MM.1S (cell line): ENCODE measurements around the gene SNRPA.

Experiments
- DNase-seq: peaks from one replicate; pipeline ENCODE4 v3.0.0-alpha.2; 2015
- H2AFZ ChIP-seq: fragments of 300-600 bp; sonication (generic); 2 replicates; pipeline ENCODE4 v1.6.0; 2016; ENCODE audit warnings: antibody characterized with exemption, low read length
- H3F3A ChIP-seq: fragments of 300-600 bp; sonication (generic); 2 replicates; pipeline ENCODE4 v1.6.1; 2016; ENCODE audit warnings: mild to moderate bottlenecking, antibody characterized with exemption, low read length, moderate library complexity, mixed read lengths; ENCODE audit not compliant: insufficient read depth
- H3K27ac ChIP-seq: fragments of 300-600 bp; sonication (generic); 2 replicates; pipeline ENCODE4 v1.5.1; 2016; ENCODE audit warnings: mild to moderate bottlenecking, low read length
- H3K27me3 ChIP-seq: fragments of 300-600 bp; sonication (generic); replicated peaks from 2 replicates; pipeline ENCODE4 v1.6.0; 2016; ENCODE audit warnings: low read length; ENCODE audit not compliant: insufficient read depth
- H3K36me3 ChIP-seq: fragments of 300-600 bp; sonication (generic); replicated peaks from 2 replicates; pipeline ENCODE4 v1.6.1; 2016; ENCODE audit warnings: mild to moderate bottlenecking, low read length, mixed read lengths; ENCODE audit not compliant: insufficient read depth
- H3K4me1 ChIP-seq: fragments of 300-600 bp; sonication (generic); 2 replicates; pipeline ENCODE4 v1.6.1; 2016; ENCODE audit warnings: low read length, mixed read lengths
- H3K4me2 ChIP-seq: fragments of 300-600 bp; sonication (generic); 2 replicates; pipeline ENCODE4 v1.6.0; 2016; ENCODE audit warnings: low read depth, low read length
- H3K4me3 ChIP-seq: fragments of 300-600 bp; sonication (generic); 2 replicates; pipeline ENCODE4 v1.5.1; 2016; ENCODE audit warnings: low read length, mixed read lengths
- H3K79me2 ChIP-seq: fragments of 300-600 bp; sonication (generic); 2 replicates; pipeline ENCODE4 v1.6.1; 2016; ENCODE audit warnings: mixed run types, low read length, mixed read lengths
- H3K9ac ChIP-seq: fragments of 300-600 bp; sonication (generic); 2 replicates; pipeline ENCODE4 v1.6.1; 2016; ENCODE audit warnings: low read length, mixed read lengths
- H3K9me2 ChIP-seq: fragments of 300-600 bp; sonication (generic); replicated peaks from 2 replicates; pipeline ENCODE4 v1.6.1; 2016; ENCODE audit warnings: mild to moderate bottlenecking, low read length, mixed read lengths; ENCODE audit not compliant: insufficient read depth
- H3K9me3 ChIP-seq: fragments of 300-600 bp; sonication (generic); replicated peaks from 2 replicates; pipeline ENCODE4 v1.6.1; 2016; ENCODE audit warnings: mild to moderate bottlenecking, low read length, mixed read lengths; ENCODE audit not compliant: insufficient read depth
- H4K20me1 ChIP-seq: fragments of 300-600 bp; sonication (generic); 2 replicates; pipeline ENCODE4 v1.6.1; 2016; ENCODE audit warnings: mild to moderate bottlenecking, low read length, moderate library complexity, mixed read lengths; ENCODE audit not compliant: insufficient read depth
- EZH2 ChIP-seq: fragments of 300-600 bp; sonication (generic); optimal IDR thresholded peaks from 2 replicates; pipeline ENCODE3; 2017; ENCODE audit warnings: low read depth, mild to moderate bottlenecking, antibody characterized with exemption, low read length, mixed read lengths
- EZH2phosphoT487 ChIP-seq: fragments of 300-600 bp; sonication (generic); IDR thresholded peaks from 2 replicates; pipeline ENCODE4 v1.6.1; 2018; ENCODE audit warnings: antibody characterized with exemption, low read length
- TF ChIP-seq, protein P1 (sequence below): fragments of 300-600 bp; sonication (generic); IDR thresholded peaks from 2 replicates; pipeline ENCODE4 v1.5.1; 2016; ENCODE audit warnings: antibody characterized with exemption, low read length, mixed read lengths

The SNRPA gene

DNA sequence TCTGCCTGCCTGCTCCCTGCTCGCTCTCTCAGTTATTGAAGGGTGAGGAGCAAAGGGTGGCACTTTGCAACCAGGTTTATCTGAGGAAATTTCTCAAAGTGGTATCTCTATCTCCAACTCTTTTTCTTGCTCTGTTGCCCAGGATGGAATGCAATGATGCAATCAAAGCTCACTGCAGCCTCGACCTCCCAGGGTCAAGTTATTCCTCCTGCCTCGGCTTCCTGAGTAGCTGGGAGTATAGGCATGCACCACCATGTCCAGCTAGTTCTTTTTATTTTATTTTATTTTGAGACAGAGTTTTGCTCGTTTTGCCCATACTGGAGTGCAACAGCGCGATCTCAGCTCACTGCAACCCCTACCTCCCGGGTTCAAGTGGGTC lies 5.6 kb upstream of the SNRPA start:
- Histone ChIP-seq H3F3A (no peaks in the 10 kb centered on the region), H3K27me3 (no peaks in the 10 kb centered on the region), H3K27ac (no peak overlapping the region), H3K9ac (no peak overlapping the region), H3K79me2 (peaks cover 13% of the 10 kb centered on the region), H3K9me2 (no peaks in the 10 kb centered on the region), H3K9me3 (no peaks in the 10 kb centered on the region), H3K4me1 (0 out of 2 replicates have a peak, but pooled peaks cover 4% of the 10 kb centered on the region), H4K20me1 (no peaks in the 10 kb centered on the region), H3K4me3 (no peak overlapping the region), H2AFZ (no peak overlapping the region), H3K4me2 (no peak overlapping the region), H3K36me3 (no peaks in the 10 kb centered on the region)
- TF ChIP-seq EZH2phosphoT487 (no peak), EZH2 (no peak)
- TF ChIP-seq, protein P1, sequence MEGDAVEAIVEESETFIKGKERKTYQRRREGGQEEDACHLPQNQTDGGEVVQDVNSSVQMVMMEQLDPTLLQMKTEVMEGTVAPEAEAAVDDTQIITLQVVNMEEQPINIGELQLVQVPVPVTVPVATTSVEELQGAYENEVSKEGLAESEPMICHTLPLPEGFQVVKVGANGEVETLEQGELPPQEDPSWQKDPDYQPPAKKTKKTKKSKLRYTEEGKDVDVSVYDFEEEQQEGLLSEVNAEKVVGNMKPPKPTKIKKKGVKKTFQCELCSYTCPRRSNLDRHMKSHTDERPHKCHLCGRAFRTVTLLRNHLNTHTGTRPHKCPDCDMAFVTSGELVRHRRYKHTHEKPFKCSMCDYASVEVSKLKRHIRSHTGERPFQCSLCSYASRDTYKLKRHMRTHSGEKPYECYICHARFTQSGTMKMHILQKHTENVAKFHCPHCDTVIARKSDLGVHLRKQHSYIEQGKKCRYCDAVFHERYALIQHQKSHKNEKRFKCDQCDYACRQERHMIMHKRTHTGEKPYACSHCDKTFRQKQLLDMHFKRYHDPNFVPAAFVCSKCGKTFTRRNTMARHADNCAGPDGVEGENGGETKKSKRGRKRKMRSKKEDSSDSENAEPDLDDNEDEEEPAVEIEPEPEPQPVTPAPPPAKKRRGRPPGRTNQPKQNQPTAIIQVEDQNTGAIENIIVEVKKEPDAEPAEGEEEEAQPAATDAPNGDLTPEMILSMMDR: no peak
- DNase-seq: no peak

DNA sequence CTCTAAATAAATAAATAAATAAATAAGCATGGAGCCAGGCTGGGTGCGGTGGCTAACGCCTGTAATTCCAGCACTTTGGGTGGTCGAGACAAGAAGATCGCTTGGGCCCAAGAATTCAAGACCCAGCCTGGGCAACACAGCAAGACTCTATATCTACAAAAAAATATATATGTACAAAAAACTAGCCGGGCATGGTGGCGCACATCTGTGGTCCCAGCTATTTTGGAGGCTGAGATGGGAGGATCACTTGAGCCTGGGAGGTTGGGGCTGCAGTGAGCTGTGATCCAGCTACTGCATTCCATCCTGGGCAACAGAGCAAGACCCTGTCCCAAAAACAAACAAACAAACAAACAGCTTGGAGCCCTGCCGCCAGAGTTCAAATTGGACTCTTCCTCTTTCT lies 3.5 kb upstream of the SNRPA start:
- Histone ChIP-seq H3K4me3 (no peak overlapping the region), H2AFZ (no peak overlapping the region), H3K36me3 (no peaks in the 10 kb centered on the region), H3K9ac (no peak overlapping the region), H3K9me3 (no peaks in the 10 kb centered on the region), H3K4me2 (no peak overlapping the region), H3K9me2 (no peaks in the 10 kb centered on the region), H3F3A (peaks cover 6% of the 10 kb centered on the region), H3K79me2 (peaks cover 28% of the 10 kb centered on the region), H4K20me1 (no peaks in the 10 kb centered on the region), H3K27me3 (no peaks in the 10 kb centered on the region), H3K4me1 (0 out of 2 replicates have a peak, but pooled peaks cover 5% of the 10 kb centered on the region), H3K27ac (no peak overlapping the region)
- TF ChIP-seq EZH2phosphoT487 (no peak), EZH2 (no peak)
- TF ChIP-seq, protein P1: no peak
- DNase-seq: no peak

DNA sequence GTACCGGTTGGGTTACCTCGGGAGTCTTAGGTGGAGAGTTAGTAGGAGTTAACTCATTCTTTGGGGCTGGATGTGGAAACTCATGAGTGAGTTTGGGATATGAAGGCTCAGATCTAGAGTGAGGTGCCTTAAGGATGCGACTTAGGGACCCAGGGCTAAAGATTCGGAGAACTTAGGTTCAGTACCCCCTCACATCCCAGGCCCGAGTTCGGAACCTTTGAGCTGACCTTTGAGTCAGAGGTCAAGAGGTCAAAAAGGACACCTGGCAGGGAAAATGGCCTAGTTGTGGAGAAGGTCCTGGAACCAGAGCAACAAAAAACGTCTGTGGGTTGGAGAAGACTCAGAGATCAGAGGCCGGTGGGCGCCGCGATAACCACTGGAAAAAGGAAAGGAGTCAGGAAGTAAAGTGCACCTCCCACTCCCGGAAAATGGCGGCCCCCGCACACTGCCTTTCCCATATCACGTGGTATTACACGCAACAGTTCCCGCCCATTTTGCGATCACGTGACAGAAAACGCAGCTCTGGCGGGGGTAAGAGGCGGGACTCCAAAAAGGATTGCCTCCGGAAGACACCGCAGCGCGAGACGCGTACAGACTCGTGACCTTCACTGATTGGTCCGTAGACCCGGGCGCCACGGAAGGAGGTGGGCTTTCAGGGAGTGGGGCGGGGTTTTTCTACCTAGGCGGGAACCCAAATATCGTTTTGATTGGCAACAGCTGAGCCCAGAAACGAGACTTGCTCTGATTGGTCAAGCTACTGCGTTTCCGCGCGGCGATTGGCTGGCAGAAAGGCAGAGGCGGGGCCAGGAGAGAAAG lies 737 bp upstream of the SNRPA start, which contains the start of gene ACTMAP:
ACTMAP (minus strand) TSS at position 420 of the 816 bp plus-strand sequence. CDS start 674 bp downstream, outside the sequence.
- DNase-seq: peak; percentile 100
- H3K4me3 ChIP-seq: peak within 1 kb of the TSS; percentile 83
- peaks cover 53% of the 10 kb centered on the region for H3K79me2 ChIP-seq
- H3K27ac ChIP-seq: peak within 1 kb of the TSS; percentile 84
- TF ChIP-seq EZH2 (no peak), EZH2phosphoT487 (no peak)
- TF ChIP-seq, protein P1: no peak
- H4K20me1 ChIP-seq: peaks cover 10% of the 10 kb centered on the region
- 0 out of 2 replicates have a peak, but pooled peaks cover 9% of the 10 kb centered on the region for H3K4me1 ChIP-seq
- H3K9ac ChIP-seq: peak within 1 kb of the TSS; percentile 95
- H3F3A ChIP-seq: peaks cover 6% of the 10 kb centered on the region
- no peaks in the 10 kb centered on the region; the same call in 1 of the 2 replicates for H3K36me3 ChIP-seq
- H3K4me2 ChIP-seq: peak within 1 kb of the TSS; percentile 89
- peak within 1 kb of the TSS; percentile 61 for H2AFZ ChIP-seq
- H3K27me3 ChIP-seq: no peaks in the 10 kb centered on the region
- no peaks in the 10 kb centered on the region for H3K9me3 ChIP-seq
- H3K9me2 ChIP-seq: no peaks in the 10 kb centered on the region
